Erythroblast (primary cell): ENCODE results near the gene CIC.

Experiments used
- DNase-seq, 2 experiments: peaks; one replicate each; lab custom pipeline; 2025; lab: John Stamatoyannopoulos, UW
- GATA1 ChIP-seq: IDR thresholded peaks from 2 replicates; pipeline ENCODE4 v1.6.1; 2011; ENCODE audit warnings: low read depth, mild to moderate bottlenecking, control low read depth, low read length, moderate library complexity
- POLR2A ChIP-seq: IDR thresholded peaks from 2 replicates; pipeline ENCODE4 v1.6.1; 2011; ENCODE audit warnings: mild to moderate bottlenecking, low read length

Gene CIC

DNA sequence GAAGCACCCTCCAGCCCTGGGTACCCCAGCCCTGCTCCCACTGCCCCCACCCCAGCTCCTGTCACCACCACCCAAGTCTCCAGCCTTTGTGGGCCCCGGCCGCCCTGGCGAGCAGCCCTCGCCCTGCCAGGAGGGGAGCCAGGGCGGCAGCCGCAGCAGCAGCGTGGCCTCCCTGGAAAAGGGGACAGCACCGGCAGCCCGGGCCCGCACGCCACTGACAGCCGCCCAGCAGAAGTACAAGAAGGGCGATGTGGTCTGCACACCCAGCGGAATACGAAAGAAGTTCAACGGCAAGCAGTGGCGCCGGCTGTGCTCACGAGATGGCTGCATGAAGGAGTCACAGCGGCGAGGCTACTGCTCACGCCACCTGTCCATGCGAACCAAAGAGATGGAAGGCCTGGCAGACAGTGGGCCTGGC, 3.9 kb downstream of the CIC start:
- no peak for TF ChIP-seq GATA1
- TF ChIP-seq POLR2A = no peak
- DNase-seq = no peak

- TF ChIP-seq POLR2A (no peak), GATA1 (no peak)
- DNase-seq = no peak
Observed at GRCh38 chr19:42273407-42274064, 4.5 kb downstream of the CIC start.

DNA sequence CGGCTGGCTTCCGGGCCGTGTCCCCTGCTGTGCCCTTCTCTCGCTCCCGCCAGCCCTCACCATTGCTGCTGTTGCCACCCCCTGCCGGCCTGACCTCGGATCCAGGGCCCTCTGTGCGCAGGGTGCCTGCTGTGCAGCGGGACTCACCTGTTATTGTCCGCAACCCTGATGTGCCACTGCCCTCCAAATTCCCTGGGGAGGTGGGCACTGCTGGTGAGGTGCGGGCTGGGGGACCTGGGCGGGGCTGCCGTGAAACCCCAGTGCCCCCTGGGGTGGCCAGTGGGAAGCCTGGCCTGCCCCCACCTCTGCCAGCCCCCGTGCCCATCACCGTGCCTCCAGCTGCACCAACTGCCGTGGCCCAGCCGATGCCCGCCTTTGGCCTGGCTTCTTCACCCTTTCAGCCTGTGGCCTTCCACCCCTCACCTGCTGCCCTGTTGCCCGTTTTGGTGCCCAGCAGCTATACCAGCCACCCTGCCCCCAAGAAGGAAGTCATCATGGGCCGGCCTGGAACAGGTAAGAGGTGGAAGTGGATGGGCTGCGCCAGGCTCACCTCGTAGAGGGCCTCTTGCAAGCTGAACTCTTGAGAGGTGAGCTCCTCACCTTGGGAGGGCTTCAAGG, 5.1 kb downstream of the CIC start:
- no peak for TF ChIP-seq GATA1
- no peak for TF ChIP-seq POLR2A
- no peak for DNase-seq

DNA sequence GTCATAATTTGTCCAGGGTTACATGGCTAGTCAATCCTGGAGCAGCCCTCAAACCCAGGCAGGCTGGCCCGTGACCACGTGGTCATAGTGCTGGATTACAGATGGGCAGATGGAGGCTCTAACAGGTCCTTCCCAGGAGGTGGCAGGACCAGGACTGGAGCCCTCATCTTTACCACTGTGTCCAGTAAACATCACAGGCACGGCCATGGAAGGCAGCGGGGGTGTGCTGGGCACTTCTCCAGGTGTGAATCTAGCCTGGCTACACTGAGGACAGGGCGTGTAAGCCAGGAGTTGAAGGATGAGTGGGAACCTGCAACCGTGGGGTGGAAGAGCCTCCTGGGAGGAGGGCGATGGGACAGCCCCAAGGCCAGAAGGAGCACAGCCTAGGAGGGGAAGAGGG, 6.1 kb downstream of the CIC start:
- TF ChIP-seq GATA1 (no peak), POLR2A (no peak)
- DNase-seq = no peak

- no peak for DNase-seq
- TF ChIP-seq GATA1 (no peak), POLR2A (no peak)
Observed at GRCh38 chr19:42275517-42275916, 6.5 kb downstream of the CIC start.

DNA sequence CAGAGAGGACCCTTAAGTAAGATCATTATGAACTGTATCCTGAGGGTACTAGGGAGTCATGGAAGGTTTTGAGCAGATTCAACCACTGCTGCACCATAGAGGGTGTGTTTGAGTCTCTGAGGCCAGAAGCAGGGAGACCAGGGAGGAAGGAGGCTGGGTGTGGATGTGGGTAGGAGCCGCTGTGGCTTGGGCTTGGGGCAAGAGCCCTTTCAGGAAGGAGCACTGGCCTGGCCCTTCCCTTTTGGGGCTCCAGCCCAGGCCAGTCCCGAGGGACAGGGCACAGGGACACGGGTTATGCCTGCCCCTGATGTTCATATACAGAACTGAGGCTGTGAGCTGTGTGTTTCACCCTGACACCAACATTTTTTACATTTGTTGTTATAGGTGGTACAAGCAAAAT, 7.2 kb downstream of the CIC start:
- no peak for DNase-seq
- no peak for TF ChIP-seq POLR2A
- TF ChIP-seq GATA1 = no peak

DNA sequence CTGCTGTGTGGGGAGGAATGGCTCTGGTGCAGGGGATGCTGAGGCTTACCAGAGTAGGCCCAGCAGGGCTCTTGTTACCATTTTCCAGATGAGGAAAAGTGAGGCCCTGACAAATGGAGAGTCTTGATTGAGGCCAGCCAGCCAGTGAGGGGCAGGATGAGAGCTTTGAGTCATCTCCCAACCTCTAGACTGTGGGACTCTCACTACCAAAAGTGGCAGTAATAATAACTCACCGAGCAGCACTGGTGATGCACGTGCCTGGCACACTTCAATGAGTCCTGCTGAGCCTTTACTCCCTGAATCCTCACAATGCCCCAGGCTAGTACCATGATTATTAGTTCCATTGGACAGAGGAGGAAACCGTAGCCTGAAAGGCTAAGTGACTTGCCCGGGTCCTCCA, 7.8 kb downstream of the CIC start:
- DNase-seq = no peak
- TF ChIP-seq GATA1 (no peak), POLR2A (no peak)

GRCh38 chr19:42277821-42278451, 8.9 kb downstream of the CIC start:
- TF ChIP-seq POLR2A = peak; percentile 17
- no peak for TF ChIP-seq GATA1
- DNase-seq = no peak

GRCh38 chr19:42278452-42279154, 9.6 kb downstream of the CIC start:
- TF ChIP-seq GATA1 = no peak
- no peak for TF ChIP-seq POLR2A
- DNase-seq = no peak

DNA sequence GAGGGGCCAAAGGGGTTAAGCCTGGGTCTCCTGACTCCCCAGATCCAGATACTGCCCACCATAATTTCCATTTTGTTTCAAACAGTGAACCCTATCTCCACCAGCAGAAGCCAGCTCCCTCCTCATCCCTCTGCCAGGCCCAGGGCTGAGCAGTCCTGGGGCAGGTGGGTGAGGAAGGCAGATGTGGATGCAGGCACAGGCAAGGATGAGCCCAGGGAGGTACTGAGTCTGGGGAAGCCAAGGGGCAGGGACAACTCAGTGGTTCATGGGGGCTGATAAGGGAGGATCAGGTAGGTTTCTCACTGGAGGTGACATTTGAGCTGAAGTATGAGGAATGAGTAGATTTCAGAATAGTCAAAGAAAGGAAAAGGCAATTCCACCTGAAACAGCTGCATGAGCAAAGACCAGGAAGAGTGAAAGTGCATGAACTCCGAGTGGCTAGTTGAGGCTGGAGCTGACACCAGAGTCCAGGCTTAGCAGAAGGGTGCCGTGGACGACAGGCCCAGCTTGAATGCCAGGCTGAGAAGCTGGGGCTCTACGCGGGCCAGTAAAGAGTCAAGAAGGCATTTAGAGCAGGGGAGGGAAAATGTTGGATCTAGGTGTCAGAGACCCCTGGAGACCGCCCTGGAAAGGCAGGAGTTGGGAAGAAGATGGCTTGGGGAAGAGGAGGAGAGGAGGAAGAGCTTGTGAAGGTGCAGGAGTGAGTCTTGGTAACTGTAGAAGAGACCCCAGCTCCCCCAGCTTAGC, 10.3 kb downstream of the CIC start:
- DNase-seq = no peak
- TF ChIP-seq GATA1 = no peak
- no peak for TF ChIP-seq POLR2A

DNA sequence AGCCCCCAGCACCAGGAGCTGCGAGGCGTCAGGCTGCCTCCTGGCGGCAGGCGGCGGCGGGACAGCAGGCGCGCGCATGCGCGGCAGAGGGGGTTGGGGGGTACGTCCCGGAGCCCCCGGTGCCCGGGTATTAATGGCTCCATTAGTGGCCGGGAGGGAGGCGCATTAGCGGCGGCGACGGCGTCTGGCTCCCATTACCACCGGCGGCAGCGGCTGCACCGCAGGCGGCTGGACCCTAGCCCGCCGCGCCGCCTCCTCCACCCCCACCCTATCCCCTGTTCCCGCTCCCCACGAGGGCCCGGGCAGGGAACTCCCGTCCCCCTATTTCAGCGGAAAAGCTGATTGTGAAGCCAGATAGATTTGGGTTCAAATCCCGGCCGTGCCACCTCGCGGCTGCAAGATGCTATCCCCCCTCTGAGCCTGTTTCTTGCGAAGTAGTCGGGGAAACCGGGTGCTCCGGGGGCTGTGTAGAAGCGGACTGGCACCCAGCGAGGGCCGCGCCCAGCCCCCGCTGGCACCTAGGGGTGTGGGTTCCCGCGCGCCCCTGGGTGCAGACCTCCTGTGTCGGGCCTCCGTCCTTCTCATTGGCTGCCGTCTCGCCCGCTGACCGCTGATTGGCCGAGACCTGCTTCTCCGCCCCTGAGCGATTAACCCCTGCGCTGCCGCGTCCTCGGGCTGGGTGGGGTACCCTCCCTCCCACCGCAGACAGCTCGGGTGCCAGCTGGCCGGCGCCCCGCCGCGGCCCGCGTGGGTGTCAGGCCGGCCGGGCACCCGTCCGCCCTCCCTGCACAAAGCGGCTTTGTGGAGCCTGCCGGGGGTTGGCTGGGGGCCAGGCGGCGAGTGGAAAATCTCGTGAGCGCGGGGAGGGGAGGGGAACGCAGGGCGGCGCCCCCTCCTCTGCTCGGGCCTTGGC, 11.1 kb downstream of the CIC start:
- peak; percentile 94 to 95 for DNase-seq
- TF ChIP-seq GATA1 = no peak
- TF ChIP-seq POLR2A = peak; percentile 94

GRCh38 chr19:42280815-42281145, 11.7 kb downstream of the CIC start:
- TF ChIP-seq POLR2A (no peak), GATA1 (no peak)
- no peak for DNase-seq
